ENCODE data around the gene SLC9A5. TPM values are rescaled to one million over a fixed set of nuclear protein-coding genes. Genes with fewer than 3 reads are reported as not detected.
A peak's percentile ranks its signal among the peaks of the same experiment; 100 is the strongest.

The SLC9A5 gene
- total RNA-seq, 4 donors from 2014 or later, result 0.55 to 4.5 (median 1.5) TPM

DNA sequence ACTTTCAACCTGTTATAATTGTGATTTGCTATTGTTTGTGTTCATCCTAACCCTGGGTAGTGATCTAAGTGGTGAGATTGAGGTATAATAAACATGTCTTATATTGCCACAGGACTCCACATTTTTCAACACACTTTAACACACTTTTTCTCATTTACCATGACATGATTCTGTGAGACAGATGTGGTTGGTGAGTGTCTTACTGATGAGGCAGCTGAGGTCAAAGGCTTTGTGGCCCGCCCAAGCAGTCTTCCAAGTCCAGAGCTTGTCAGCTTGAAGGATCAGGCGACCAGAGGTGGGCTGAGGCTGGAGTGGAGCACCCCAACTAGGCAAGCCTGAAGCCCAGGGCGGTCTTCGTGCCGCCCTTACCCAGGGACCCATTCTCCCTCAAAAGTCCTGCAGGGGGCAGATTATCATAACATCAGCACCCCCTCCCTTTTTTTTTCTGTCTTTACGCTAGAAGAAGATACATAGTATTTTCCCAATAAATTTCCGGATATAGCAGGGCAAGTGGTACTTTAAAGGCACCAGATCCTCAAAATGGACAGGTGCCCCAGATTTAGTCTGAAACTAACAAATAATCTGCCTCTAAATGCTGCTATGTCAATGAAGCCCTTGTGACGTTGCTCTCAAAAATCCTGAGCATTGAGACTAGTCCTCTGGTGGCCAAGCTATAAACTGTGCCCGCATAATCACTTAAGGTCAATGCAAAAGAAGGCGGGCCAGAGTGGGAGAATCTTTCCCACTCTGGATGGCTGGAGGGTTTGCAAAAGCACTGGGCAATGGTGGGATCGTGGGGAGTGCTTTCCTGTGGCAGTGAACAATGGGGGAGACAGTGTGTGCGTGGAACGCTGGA lies 56.7 kb downstream of the SLC9A5 start:
- no peak overlapping the region for H3K27ac ChIP-seq
- 91 to 94% methylated on average over 3 to 13 of the region's 13 CpGs for WGBS, 2 donors (ENCODE audit: low coverage in 1 of 2)
- no peaks in the 10 kb centered on the region for H3K36me3 ChIP-seq
- intact Hi-C loops (cut with DNase I; ENCODE audit: low total_unique reads) (no loop called here), in situ Hi-C loops (cut with MboI; ENCODE audit: low pct_ligation_motif_present in 1 of 4, low pct_unique_long_range_greater_than_20kb in 1 of 4, low sequenced_read_pairs in 3 of 4) (no loop called here)
- H3K27me3 ChIP-seq, result no peaks in the 10 kb centered on the region
- DNase-seq, result no peak
- no peak overlapping the region for H3K4me3 ChIP-seq
- TF ChIP-seq, protein P1, sequence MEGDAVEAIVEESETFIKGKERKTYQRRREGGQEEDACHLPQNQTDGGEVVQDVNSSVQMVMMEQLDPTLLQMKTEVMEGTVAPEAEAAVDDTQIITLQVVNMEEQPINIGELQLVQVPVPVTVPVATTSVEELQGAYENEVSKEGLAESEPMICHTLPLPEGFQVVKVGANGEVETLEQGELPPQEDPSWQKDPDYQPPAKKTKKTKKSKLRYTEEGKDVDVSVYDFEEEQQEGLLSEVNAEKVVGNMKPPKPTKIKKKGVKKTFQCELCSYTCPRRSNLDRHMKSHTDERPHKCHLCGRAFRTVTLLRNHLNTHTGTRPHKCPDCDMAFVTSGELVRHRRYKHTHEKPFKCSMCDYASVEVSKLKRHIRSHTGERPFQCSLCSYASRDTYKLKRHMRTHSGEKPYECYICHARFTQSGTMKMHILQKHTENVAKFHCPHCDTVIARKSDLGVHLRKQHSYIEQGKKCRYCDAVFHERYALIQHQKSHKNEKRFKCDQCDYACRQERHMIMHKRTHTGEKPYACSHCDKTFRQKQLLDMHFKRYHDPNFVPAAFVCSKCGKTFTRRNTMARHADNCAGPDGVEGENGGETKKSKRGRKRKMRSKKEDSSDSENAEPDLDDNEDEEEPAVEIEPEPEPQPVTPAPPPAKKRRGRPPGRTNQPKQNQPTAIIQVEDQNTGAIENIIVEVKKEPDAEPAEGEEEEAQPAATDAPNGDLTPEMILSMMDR (IDR thresholded peaks at IDR 0.05), result no peak
- TF ChIP-seq EP300 (IDR thresholded peaks at IDR 0.05; ENCODE audit: low read depth) (no peak), POLR2A (IDR thresholded peaks at IDR 0.05) (no peak), POLR2AphosphoS5 (IDR thresholded peaks at IDR 0.05) (no peak)
- no peaks in the 10 kb centered on the region for H3K9me3 ChIP-seq
- no peaks in the 10 kb centered on the region for H3K4me1 ChIP-seq

DNA sequence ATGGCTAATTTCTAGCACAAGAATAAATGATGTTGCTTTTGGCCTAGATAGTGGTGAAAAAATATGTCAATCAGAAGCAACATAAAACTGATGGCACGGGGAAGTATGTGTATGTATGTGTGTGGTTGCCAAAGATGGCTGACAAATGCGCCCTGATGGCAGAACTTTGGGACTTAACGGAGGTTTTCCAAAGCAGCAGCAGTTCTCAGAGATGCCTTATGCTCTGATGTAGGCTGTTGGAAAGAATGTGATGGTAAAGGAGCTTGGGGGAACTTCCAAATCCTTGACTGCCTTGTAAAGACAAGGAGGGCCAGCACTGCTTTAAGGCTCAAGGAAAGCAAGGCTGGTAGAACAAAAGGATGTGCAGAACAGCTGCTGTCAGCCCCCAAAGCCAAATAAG lies 61.8 kb downstream of the SLC9A5 start:
- Histone ChIP-seq H3K27me3 (no peaks in the 10 kb centered on the region), H3K4me3 (no peak overlapping the region), H3K27ac (peak overlapping the region in 1 of 4 donors; percentile 60), H3K9me3 (no peaks in the 10 kb centered on the region), H3K36me3 (no peaks in the 10 kb centered on the region), H3K4me1 (no peaks in the 10 kb centered on the region)
- in situ Hi-C loops (cut with MboI; ENCODE audit: low pct_ligation_motif_present in 1 of 4, low pct_unique_long_range_greater_than_20kb in 1 of 4, low sequenced_read_pairs in 3 of 4) (no loop called here), intact Hi-C loops (cut with DNase I; ENCODE audit: low total_unique reads) (no loop called here)
- TF ChIP-seq, protein P1 (IDR thresholded peaks at IDR 0.05), result no peak
- TF ChIP-seq EP300 (IDR thresholded peaks at IDR 0.05; ENCODE audit: low read depth), result no peak
- no peak for TF ChIP-seq POLR2A (IDR thresholded peaks at IDR 0.05)
- no peak for TF ChIP-seq POLR2AphosphoS5 (IDR thresholded peaks at IDR 0.05)
- 84 to 90% methylated on average over 3 of the region's 3 CpGs for WGBS, 2 donors (ENCODE audit: low coverage in 1 of 2)
- no peak for DNase-seq

DNA sequence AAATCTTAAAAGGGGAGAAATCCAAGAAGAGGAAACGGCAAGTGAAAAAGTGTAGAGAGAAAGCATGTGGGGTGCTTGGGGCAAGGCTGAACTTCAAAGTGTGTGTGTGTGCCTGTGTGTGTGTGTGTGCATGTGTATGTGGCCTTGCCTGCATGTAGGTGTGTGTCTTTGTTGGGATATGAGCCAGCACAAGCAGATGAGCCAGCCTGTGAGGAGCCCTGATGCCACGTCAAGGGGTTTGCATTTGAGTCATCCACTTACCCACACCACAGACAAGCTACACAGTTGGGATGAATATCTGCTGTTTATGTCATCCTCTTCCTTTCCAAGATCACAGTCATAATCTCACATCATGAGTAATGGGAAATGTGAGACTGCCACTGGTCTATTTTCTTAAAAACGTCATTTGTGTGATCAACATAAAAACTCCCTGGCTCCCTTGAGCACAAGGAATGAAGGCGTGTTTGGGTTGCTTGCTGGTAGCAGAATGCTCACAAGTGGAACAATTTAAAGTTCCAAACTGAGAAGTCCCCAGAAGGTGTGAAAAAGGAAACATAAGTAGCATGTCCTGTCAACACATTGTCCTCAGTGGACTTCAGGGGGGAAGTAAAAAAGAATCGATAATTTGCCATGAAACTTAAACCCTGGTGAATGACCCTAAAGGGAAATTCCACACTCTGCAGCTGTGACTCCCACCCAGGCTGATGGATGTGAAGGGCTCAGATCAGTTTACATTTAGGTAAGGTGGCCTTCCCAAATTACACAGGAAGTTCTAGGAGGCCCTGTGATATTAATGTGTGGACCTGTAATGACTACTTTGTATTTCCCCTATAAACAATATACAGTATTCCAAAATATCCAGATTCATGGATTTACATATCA lies 63.1 kb downstream of the SLC9A5 start:
- Histone ChIP-seq H3K4me1 (no peaks in the 10 kb centered on the region), H3K36me3 (no peaks in the 10 kb centered on the region), H3K27me3 (no peaks in the 10 kb centered on the region), H3K27ac (peak overlapping the region; percentile 11 to 60 (median 44)), H3K4me3 (no peak overlapping the region), H3K9me3 (no peaks in the 10 kb centered on the region)
- peak in 2 of 3 donors; percentile 13 to 39 for TF ChIP-seq POLR2AphosphoS5 (IDR thresholded peaks at IDR 0.05)
- TF ChIP-seq POLR2A (IDR thresholded peaks at IDR 0.05), result no peak
- DNase-seq, result no peak
- in situ Hi-C loops (cut with MboI; ENCODE audit: low pct_ligation_motif_present in 1 of 4, low pct_unique_long_range_greater_than_20kb in 1 of 4, low sequenced_read_pairs in 3 of 4), result no loop called here
- WGBS, 2 donors (ENCODE audit: low coverage in 1 of 2), result 35 to 58% methylated on average over 4 to 5 of the region's 5 CpGs
- intact Hi-C loops (cut with DNase I; ENCODE audit: low total_unique reads), result no loop called here

DNA sequence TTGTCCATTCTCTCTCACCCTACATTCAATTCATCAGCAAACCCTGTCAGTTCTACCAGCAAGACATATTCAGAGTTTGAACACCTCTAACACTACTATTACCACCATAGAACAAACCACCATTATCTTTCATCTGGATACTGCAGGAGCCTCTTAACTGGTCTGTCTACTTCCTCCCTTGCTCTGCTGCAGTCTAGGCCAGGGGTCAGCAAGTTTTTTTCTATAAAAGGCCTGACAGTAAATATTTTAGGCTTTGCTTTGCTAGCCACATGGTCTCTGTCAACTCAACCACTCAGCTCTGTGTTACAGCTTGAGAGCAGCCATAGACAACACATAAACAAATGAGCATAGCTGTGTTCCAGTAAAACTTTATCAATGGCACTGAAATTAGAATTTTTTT lies 63.9 kb downstream of the SLC9A5 start:
- Histone ChIP-seq H3K4me1 (no peaks in the 10 kb centered on the region), H3K27me3 (no peaks in the 10 kb centered on the region), H3K9me3 (no peaks in the 10 kb centered on the region), H3K27ac (peak overlapping the region; percentile 8 to 47 (median 34)), H3K4me3 (no peak overlapping the region), H3K36me3 (no peaks in the 10 kb centered on the region)
- intact Hi-C loops (cut with DNase I; ENCODE audit: low total_unique reads), result no loop called here
- no peak for DNase-seq
- TF ChIP-seq POLR2AphosphoS5 (IDR thresholded peaks at IDR 0.05), result no peak
- TF ChIP-seq EP300 (IDR thresholded peaks at IDR 0.05; ENCODE audit: low read depth), result no peak
- TF ChIP-seq, protein P1 (IDR thresholded peaks at IDR 0.05), result no peak
- TF ChIP-seq POLR2A (IDR thresholded peaks at IDR 0.05), result no peak
- in situ Hi-C loops (cut with MboI; ENCODE audit: low pct_ligation_motif_present in 1 of 4, low pct_unique_long_range_greater_than_20kb in 1 of 4, low sequenced_read_pairs in 3 of 4), result no loop called here

Measured in transverse colon (tissue), 4 donors.